C4-2B (cell line): ENCODE measurements around the gene IFT172.

Experiments used
- ZFX ChIP-seq: fragments of 450-650 bp; IDR thresholded peaks from 2 replicates; pipeline ENCODE4 v1.6.1; 2017
- TF ChIP-seq, protein P1 (sequence below): fragments of 450-650 bp; conservative IDR thresholded peaks from 2 replicates; pipeline ENCODE4 v1.5.1; 2017; ENCODE audit warnings: mild to moderate bottlenecking

- TF ChIP-seq, protein P1, sequence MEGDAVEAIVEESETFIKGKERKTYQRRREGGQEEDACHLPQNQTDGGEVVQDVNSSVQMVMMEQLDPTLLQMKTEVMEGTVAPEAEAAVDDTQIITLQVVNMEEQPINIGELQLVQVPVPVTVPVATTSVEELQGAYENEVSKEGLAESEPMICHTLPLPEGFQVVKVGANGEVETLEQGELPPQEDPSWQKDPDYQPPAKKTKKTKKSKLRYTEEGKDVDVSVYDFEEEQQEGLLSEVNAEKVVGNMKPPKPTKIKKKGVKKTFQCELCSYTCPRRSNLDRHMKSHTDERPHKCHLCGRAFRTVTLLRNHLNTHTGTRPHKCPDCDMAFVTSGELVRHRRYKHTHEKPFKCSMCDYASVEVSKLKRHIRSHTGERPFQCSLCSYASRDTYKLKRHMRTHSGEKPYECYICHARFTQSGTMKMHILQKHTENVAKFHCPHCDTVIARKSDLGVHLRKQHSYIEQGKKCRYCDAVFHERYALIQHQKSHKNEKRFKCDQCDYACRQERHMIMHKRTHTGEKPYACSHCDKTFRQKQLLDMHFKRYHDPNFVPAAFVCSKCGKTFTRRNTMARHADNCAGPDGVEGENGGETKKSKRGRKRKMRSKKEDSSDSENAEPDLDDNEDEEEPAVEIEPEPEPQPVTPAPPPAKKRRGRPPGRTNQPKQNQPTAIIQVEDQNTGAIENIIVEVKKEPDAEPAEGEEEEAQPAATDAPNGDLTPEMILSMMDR: no peak
- no peak for TF ChIP-seq ZFX
Measured at GRCh38 chr2:27441226-27441926, 48.2 kb downstream of the IFT172 start.
